ENCODE measurements around the gene PTPRT.

GRCh38 chr20:42775866-42776265, 413.8 kb downstream of the PTPRT start:
- no peak for TF ChIP-seq CTCF (IDR thresholded peaks at IDR 0.05; ENCODE audit: borderline replicate concordance, extremely low read depth, low read length, poor library complexity, severe bottlenecking)
- no peak for TF ChIP-seq EZH2 (IDR thresholded peaks at IDR 0.05; ENCODE audit: borderline replicate concordance, low read depth, low read length, severe bottlenecking)
